OCI-LY1 (cell line): Measurements from ENCODE around the gene EIF2D.

ENCODE experiments used
- H2AFZ ChIP-seq: fragments of 200-600 bp; sonication (generic), shearing (Covaris generic); 2 replicates; pipeline ENCODE4 v1.6.0; 2014; ENCODE audit warnings: antibody characterized with exemption, mild to moderate bottlenecking, low read length
- H3F3A ChIP-seq: fragments of 200-600 bp; sonication (generic), shearing (Covaris generic); 2 replicates; pipeline ENCODE4 v1.6.0; 2014; ENCODE audit warnings: mild to moderate bottlenecking, antibody characterized with exemption, low read length, moderate library complexity; ENCODE audit not compliant: insufficient read depth
- H3K27ac ChIP-seq: fragments of 200-600 bp; sonication (generic); 2 replicates; pipeline ENCODE4 v1.5.1; 2014; ENCODE audit warnings: low read length, mixed run types, mild to moderate bottlenecking, low read depth; ENCODE audit not compliant: poor library complexity, severe bottlenecking
- H3K27me3 ChIP-seq: fragments of 200-600 bp; sonication (generic); 2 replicates; pipeline ENCODE4 v1.6.0; 2014; ENCODE audit warnings: antibody characterized with exemption, mild to moderate bottlenecking, low read length, moderate library complexity; ENCODE audit not compliant: insufficient read depth
- H3K36me3 ChIP-seq: fragments of 200-600 bp; sonication (generic); 2 replicates; pipeline ENCODE4 v1.6.1; 2014; ENCODE audit warnings: mild to moderate bottlenecking, antibody characterized with exemption, low read length, moderate library complexity, mixed read lengths; ENCODE audit not compliant: insufficient read depth
- H3K4me1 ChIP-seq: fragments of 200-600 bp; sonication (generic); 2 replicates; pipeline ENCODE4 v1.5.1; 2014; ENCODE audit warnings: mild to moderate bottlenecking, low read length, moderate library complexity; ENCODE audit not compliant: insufficient read depth, severe bottlenecking
- H3K4me2 ChIP-seq: fragments of 200-600 bp; sonication (generic), shearing (Covaris generic); 2 replicates; pipeline ENCODE4 v1.6.1; 2014; ENCODE audit warnings: low read length
- H3K4me3 ChIP-seq: fragments of 200-600 bp; sonication (generic); 2 replicates; pipeline ENCODE4 v1.5.1; 2014; ENCODE audit warnings: low read length, low read depth, mild to moderate bottlenecking, mixed read lengths; ENCODE audit not compliant: poor library complexity, severe bottlenecking
- H3K79me2 ChIP-seq: fragments of 200-600 bp; shearing (Covaris generic); 2 replicates; pipeline ENCODE4 v1.6.1; 2016; ENCODE audit warnings: mixed run types, low read length, mixed read lengths; ENCODE audit not compliant: insufficient read depth
- H3K9ac ChIP-seq: fragments of 200-600 bp; sonication (generic), shearing (Covaris generic); 2 replicates; pipeline ENCODE4 v1.6.1; 2014; ENCODE audit warnings: mild to moderate bottlenecking, low read length, mixed read lengths
- H3K9me2 ChIP-seq: fragments of 200-600 bp; sonication (generic), shearing (Covaris generic); 2 replicates; pipeline ENCODE4 v1.6.1; 2014; ENCODE audit warnings: low read depth, mild to moderate bottlenecking, low read length, mixed read lengths
- H3K9me3 ChIP-seq: fragments of 200-600 bp; shearing (Covaris generic); 2 replicates; pipeline ENCODE4 v1.6.1; 2014; ENCODE audit warnings: low read length, mixed read lengths
- H4K20me1 ChIP-seq: fragments of 200-600 bp; sonication (generic), shearing (Covaris generic); 2 replicates; pipeline ENCODE4 v1.6.0; 2016; ENCODE audit warnings: mild to moderate bottlenecking, low read length; ENCODE audit not compliant: insufficient read depth
- CTCF ChIP-seq: fragments of 200-600 bp; sonication (generic), shearing (Covaris generic); IDR thresholded peaks from 2 replicates; pipeline ENCODE4 v1.5.1; 2017; ENCODE audit warnings: mild to moderate bottlenecking, antibody characterized with exemption, low read length, moderate library complexity, mixed read lengths
- EZH2 ChIP-seq: fragments of 200-600 bp; sonication (generic), shearing (Covaris generic); IDR thresholded peaks from 2 replicates; pipeline ENCODE4 v1.8.0; 2017; ENCODE audit warnings: borderline replicate concordance, mixed run types, mild to moderate bottlenecking, antibody characterized with exemption, low read length, moderate library complexity, mixed read lengths

EIF2D gene

GRCh38 chr1:206604861-206605260 is 7.4 kb downstream of the EIF2D start:
- Histone ChIP-seq H2AFZ (no peak overlapping the region), H3F3A (0 out of 2 replicates have a peak, but pooled peaks cover 3% of the 10 kb centered on the region), H3K36me3 (peaks cover 57% of the 10 kb centered on the region; the same call in 1 of the 2 replicates), H3K9ac (no peak overlapping the region), H3K4me2 (no peak overlapping the region), H3K79me2 (no peaks in the 10 kb centered on the region), H3K27me3 (no peaks in the 10 kb centered on the region), H3K9me2 (no peaks in the 10 kb centered on the region), H3K27ac (no peak overlapping the region), H3K4me3 (no peak overlapping the region), H3K9me3 (no peaks in the 10 kb centered on the region), H4K20me1 (no peaks in the 10 kb centered on the region), H3K4me1 (no peaks in the 10 kb centered on the region)
- TF ChIP-seq EZH2 (no peak), CTCF (no peak)

- Histone ChIP-seq H3K9me3 (no peaks in the 10 kb centered on the region), H4K20me1 (no peaks in the 10 kb centered on the region), H3K36me3 (peaks cover 68% of the 10 kb centered on the region), H3K4me1 (no peaks in the 10 kb centered on the region), H3K27ac (no peak overlapping the region), H2AFZ (no peak overlapping the region), H3K9ac (no peak overlapping the region), H3K4me3 (no peak overlapping the region), H3K9me2 (no peaks in the 10 kb centered on the region), H3K4me2 (no peak overlapping the region), H3K27me3 (no peaks in the 10 kb centered on the region), H3F3A (no peaks in the 10 kb centered on the region), H3K79me2 (no peaks in the 10 kb centered on the region)
- TF ChIP-seq EZH2 (no peak), CTCF (no peak)
These were observed 11.7 kb downstream of the EIF2D start for GRCh38 chr1:206600527-206600926.

GRCh38 chr1:206596319-206596666 is 16.0 kb downstream of the EIF2D start:
- Histone ChIP-seq H3K4me3 (no peak overlapping the region), H4K20me1 (no peaks in the 10 kb centered on the region), H3K27me3 (no peaks in the 10 kb centered on the region), H2AFZ (no peak overlapping the region), H3K79me2 (no peaks in the 10 kb centered on the region), H3F3A (no peaks in the 10 kb centered on the region), H3K9me3 (no peaks in the 10 kb centered on the region), H3K4me1 (no peaks in the 10 kb centered on the region), H3K9me2 (no peaks in the 10 kb centered on the region), H3K27ac (no peak overlapping the region), H3K36me3 (peaks cover 71% of the 10 kb centered on the region), H3K9ac (no peak overlapping the region), H3K4me2 (no peak overlapping the region)
- TF ChIP-seq CTCF: no peak
- no peak for TF ChIP-seq EZH2
